ENCODE data around the gene GFAP.

- TF ChIP-seq CTCF (IDR thresholded peaks at IDR 0.05): no peak
- TF ChIP-seq POLR2A (IDR thresholded peaks at IDR 0.05): no peak
Observed at GRCh38 chr17:44925731-44926697, 10.7 kb upstream of the GFAP start.
